GM12891 (cell line): ENCODE measurements around the gene PLAGL1.

Source experiments
- POLR2A ChIP-seq: IDR thresholded peaks from 2 replicates; pipeline ENCODE4 v1.6.1; 2011; ENCODE audit warnings: low read depth, low read length, control low read depth
- POLR2AphosphoS5 ChIP-seq: IDR thresholded peaks from 2 replicates; pipeline ENCODE4 v1.6.1; 2011; ENCODE audit warnings: low read depth, low read length, control low read depth
- POU2F2 ChIP-seq: IDR thresholded peaks from 2 replicates; pipeline ENCODE4 v1.6.1; 2011; ENCODE audit warnings: low read depth, mild to moderate bottlenecking, control low read depth, low read length, moderate library complexity
- SPI1 ChIP-seq: IDR thresholded peaks from 2 replicates; pipeline ENCODE4 v1.6.1; 2011; ENCODE audit warnings: low read depth, low read length, control low read depth

DNA sequence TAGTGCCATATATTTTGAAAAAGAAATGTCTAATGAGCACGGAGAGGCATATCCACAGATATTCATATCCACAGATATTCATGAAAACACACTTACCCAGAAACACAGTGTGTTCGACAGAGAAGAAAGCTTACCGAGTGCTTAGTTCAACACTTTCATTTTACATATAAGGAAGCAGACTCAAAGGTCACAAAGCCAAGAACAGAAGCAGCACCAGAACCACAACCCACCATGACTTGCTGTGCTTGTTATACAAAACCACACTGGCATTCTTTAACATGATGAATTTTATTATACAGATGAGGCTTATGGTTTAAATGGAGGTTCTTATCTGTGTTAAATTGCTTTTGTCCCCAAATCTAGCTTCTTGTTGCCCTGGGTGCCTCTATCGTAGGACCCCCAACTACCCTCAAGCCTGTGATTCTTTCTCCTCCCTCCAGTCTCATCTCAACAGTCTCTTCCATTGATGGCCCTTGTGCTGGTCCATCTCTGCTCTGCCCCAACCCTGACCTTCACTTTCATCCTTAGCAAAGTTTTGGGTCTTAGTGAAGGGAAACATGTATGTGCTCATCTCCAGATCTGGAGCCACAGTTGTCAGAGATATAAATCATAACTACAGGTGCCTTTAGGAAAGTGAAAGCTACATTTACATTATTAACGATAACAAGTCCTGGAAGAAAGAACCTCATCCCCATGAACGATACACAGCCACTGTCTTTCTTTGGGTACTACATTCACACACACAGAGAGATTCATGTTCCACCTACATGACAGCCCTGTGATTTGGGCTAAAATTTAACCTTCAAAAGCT is 47.3 kb upstream of the PLAGL1 start:
- TF ChIP-seq SPI1 (no peak), POLR2A (no peak; the same call in 1 of the 2 replicates), POLR2AphosphoS5 (no peak), POU2F2 (no peak)
